C4-2B (cell line): ENCODE results near the gene ANTXR2.

Experiments used
- ZFX ChIP-seq: fragments of 450-650 bp; IDR thresholded peaks from 2 replicates; pipeline ENCODE4 v1.6.1; 2017
- TF ChIP-seq, protein P1 (sequence below): fragments of 450-650 bp; conservative IDR thresholded peaks from 2 replicates; pipeline ENCODE4 v1.5.1; 2017; ENCODE audit warnings: mild to moderate bottlenecking

DNA sequence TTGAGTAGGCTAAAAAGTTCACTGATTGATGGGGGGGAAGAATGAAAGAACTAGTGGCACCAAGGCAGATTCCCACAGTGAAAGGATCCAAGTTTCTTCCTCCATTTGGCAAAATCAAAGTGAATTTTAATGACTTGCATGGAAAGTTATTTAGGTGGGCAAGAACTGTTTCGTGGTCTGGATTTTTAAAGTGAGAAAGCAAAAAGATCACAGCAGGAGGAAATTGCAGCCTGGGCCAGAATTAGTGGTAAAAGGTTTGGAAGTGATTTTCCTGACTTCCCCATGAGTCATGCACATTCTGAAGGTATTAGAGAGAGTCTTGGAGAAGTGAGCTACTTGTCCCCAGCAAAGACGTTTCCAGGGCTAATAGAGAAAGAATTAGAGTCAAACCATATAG is 207.8 kb downstream of the ANTXR2 start:
- TF ChIP-seq, protein P1, sequence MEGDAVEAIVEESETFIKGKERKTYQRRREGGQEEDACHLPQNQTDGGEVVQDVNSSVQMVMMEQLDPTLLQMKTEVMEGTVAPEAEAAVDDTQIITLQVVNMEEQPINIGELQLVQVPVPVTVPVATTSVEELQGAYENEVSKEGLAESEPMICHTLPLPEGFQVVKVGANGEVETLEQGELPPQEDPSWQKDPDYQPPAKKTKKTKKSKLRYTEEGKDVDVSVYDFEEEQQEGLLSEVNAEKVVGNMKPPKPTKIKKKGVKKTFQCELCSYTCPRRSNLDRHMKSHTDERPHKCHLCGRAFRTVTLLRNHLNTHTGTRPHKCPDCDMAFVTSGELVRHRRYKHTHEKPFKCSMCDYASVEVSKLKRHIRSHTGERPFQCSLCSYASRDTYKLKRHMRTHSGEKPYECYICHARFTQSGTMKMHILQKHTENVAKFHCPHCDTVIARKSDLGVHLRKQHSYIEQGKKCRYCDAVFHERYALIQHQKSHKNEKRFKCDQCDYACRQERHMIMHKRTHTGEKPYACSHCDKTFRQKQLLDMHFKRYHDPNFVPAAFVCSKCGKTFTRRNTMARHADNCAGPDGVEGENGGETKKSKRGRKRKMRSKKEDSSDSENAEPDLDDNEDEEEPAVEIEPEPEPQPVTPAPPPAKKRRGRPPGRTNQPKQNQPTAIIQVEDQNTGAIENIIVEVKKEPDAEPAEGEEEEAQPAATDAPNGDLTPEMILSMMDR = no peak
- TF ChIP-seq ZFX = no peak
